NCI-H446 (cell line): ENCODE data around the gene NFE2L2.
A peak's percentile ranks its signal among the peaks of the same experiment; 100 is the strongest.
"Not testable (repeated sequence)": the region's sequence is repeated elsewhere in the genome, so short reads cannot be mapped to it uniquely, and the experiment has no call there.

Experiments used
- DNase-seq, 2 experiments: peaks; one replicate each; lab custom pipeline; 2025; lab: John Stamatoyannopoulos, UW

Gene NFE2L2

DNA sequence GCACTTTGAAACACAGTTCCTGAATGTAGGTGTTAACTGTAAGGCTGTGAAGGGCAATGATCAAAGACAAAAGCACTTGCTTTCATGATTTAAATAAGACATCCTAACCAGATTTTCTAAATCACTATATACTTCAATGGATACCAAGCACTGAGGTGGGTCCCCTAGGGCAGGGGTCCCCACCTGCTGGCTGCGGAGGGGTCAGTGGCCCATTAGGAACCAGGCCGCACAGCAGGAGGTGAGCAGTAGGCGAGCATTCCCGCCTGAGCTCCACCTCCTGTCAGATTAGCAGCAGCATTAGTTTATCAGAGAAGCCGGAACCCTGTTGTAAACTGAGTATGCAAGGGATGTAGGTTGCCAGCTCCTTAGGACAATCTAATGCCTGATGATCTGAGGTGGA, 7.1 kb downstream of the NFE2L2 start:
- DNase-seq, result no peak

DNA sequence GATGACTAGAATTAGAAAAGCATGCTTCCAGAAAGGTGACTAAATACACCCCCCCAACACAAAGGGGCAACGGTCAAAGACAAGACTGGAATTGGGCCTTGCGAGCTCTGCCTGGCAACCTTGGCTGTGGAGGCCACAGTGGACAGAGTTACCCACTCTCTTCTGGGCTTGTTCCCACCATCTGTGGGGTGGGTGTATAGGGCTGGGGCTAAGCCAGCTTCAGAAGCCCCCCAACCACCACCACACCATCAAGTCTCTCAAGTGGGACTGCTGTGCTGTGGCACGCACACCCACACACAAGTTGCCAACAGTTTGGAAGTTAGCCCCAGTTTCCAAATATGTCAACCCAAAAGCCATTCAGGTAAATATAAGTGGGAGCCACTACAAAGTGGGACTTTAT, 7.8 kb downstream of the NFE2L2 start:
- DNase-seq, result no peak

DNA sequence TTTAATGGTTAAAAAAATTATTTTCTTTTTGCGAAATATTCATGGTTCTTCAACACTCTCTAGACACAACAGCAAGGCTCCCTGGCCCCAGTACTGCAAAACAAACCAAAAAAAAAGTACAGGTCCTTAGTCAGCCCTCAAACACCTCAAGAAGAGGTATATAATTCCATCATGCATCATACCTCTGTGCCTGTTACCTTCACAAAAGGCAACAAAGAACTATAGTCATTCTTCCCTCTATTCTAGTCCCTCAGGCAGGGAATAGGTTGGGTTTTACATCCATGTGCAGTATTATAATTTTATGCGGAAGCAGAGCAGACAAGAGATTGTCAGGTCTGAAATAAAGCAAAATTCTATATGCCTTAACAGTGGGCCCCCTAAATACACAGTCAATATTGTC, 8.5 kb downstream of the NFE2L2 start:
- no peak for DNase-seq

- no peak for DNase-seq
Observed at GRCh38 chr2:177255227-177255601, 9.3 kb downstream of the NFE2L2 start.

DNA sequence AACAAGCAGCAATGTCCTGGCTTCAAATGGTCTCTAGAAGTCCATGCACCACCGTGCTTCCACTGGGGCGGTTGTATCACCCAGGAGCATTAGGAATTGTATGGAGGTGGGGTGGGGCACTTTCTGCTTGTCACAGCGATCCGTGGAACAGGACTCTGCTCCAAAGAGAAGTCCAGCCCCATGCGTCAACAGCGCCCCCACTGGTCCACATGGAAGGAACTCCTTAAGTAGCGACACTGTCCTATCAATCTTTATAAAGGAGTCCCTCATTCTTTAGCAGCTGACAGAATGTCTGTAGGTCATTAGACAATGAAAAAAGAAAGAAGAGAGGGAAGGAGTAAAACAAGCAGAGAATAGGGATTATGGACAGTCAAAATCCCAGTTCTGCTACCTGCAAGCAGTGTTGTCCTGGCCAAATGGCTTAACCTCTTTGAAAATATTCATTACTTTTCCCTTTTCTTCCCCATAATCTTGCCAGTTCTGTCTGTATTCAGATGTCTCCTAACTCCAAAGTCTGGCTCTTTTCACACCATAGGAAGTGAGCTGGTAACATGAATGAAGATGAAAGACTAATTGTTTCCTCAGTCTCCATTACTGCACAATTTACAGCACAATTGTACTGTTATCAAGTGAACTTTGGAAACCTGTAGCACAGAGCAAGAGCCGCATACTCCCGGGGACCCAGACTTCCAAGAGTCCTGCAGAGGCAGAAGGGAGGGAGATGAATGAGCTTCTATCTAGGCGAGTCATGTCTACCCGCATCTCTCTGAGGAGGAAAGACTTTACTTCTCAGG, 9.9 kb downstream of the NFE2L2 start:
- DNase-seq, result no peak

DNA sequence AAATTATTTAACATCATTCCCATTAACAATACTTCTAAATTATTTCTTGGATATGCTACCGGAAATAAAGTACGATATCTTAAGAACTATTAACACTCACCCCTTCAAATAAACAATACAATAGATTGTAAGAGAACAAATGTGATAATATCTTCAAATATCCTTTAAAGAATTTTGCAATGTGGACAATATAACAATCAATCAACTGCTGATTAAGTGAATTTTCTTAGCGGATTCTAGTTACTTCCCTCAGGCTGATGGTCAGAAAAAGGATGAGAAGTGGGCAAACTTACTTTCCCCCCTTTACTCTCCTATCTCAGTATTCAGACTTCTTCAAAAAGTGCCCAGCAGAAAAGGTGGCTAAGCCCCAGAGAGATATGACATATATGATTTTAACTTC, 10.8 kb downstream of the NFE2L2 start:
- no peak for DNase-seq

DNA sequence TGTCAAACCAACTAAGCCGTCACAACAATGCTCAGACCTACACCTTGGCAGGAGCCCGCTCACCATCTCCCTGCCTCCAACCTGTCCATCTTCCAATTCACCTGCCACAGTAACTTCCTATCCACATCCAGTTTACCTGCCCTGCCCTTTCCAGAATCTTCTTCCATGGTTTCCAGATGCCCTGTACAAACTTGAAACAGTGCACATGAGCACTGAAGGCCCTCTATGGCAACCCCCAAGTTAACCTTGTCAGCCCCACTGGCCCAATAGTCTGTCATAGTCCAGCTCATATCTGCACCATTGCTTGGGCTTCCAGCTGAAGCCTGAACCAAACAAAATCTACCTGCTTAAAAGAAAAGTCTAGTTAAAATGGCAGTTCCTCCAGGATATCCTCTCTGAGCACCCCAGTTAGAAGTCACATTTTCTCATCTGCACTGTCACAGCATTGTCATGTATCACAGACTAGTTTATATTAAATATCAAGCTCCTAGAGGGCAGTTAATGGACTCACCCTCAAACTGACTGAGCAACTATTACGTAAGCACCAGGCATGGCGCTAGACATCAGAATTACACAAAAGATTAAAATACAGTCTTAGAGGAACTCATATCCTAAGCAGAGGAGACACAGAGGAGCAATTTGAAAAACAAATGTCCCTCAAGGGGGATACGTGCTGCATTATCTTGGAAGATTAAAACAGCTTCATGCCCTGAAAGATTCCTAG, 11.6 kb downstream of the NFE2L2 start:
- no peak for DNase-seq

- DNase-seq, result no peak
Observed at GRCh38 chr2:177251165-177251542, 13.4 kb downstream of the NFE2L2 start.

DNA sequence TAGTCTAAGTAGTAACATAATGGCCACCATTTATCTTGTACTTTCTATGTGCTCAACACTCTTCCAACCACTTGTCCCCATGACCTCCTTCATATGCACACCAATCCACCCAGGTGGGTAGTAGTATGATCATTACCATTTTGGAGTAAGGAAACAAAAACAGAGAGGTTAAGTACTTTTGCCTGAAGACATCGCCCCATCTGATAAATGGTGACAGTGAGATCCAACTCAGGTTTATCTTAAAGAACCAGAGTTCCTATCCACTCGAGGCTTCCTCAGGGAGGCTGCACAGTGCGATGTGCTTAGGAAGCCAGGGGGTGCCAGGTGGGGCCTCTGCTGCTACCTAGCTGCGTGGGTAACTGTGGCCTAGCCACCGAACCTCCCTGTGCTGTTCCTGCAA, 14.1 kb downstream of the NFE2L2 start:
- DNase-seq, result no peak

DNA sequence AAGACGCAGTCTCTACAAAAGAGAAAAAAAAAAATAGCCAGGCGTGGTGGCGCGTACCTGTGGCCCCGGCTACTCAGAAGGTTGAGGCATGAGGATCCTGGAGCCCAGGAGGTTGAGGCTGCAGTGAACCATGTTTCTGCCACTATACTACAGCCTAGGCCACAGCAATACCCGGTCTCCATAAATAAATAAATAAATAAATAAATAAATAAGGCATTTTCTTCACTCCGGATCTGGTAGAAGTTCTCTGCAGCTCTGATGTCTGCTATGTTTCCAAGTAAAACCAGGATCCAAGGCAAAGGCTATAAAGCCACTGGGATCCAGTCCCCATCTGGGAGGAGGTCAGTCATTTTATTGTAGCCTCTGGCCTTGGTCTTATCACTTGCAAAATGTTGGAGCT, 15.5 kb downstream of the NFE2L2 start:
- no peak for DNase-seq

GRCh38 chr2:177247693-177248262, 16.7 kb downstream of the NFE2L2 start:
- no peak for DNase-seq

GRCh38 chr2:177246523-177247030, 17.9 kb downstream of the NFE2L2 start:
- not testable (repeated sequence) for DNase-seq

- DNase-seq, result no peak
Observed at GRCh38 chr2:177246000-177246399, 18.5 kb downstream of the NFE2L2 start.

GRCh38 chr2:177245010-177245422, 19.5 kb downstream of the NFE2L2 start:
- DNase-seq, result no peak

- DNase-seq, result no peak
Observed at GRCh38 chr2:177244244-177244771, 20.2 kb downstream of the NFE2L2 start.

DNA sequence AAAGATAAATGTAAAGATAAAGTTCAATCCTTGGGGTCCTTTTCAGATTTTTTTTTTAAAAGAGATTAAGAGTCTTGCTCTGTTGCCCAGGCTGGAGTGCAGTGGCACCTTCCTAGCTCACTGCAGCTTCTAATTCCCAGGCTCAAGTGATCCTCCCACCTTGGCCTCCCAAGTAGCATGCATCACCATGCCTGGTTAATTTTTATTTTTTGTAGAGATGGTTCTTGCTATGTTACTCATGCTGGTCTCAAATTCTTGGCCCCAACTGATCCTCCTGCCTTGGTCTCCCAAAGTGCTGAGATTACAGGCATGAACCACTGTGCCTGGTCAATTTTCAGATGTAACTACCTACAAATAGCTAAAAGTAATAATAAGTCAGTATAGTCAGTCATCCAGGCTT, 21.1 kb downstream of the NFE2L2 start:
- DNase-seq, result no peak

DNA sequence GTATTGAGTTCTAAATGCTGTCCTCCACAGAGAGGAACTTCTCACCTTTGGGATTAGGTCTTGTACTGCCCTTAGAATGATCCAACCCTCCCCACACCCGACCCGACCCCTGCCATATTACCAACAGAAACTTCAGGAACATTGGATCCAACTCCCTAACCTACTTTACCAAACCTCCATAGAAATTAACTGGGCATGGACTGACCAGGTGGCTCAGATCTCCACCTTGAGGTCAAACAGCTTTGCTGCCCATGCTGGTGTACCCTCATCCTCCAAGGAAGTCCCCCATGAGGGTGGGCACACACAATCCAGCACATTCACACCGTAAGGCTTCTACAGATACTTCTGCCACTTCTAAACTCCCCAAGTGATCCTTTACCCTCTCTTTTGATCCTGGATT, 21.5 kb downstream of the NFE2L2 start:
- no peak for DNase-seq

DNA sequence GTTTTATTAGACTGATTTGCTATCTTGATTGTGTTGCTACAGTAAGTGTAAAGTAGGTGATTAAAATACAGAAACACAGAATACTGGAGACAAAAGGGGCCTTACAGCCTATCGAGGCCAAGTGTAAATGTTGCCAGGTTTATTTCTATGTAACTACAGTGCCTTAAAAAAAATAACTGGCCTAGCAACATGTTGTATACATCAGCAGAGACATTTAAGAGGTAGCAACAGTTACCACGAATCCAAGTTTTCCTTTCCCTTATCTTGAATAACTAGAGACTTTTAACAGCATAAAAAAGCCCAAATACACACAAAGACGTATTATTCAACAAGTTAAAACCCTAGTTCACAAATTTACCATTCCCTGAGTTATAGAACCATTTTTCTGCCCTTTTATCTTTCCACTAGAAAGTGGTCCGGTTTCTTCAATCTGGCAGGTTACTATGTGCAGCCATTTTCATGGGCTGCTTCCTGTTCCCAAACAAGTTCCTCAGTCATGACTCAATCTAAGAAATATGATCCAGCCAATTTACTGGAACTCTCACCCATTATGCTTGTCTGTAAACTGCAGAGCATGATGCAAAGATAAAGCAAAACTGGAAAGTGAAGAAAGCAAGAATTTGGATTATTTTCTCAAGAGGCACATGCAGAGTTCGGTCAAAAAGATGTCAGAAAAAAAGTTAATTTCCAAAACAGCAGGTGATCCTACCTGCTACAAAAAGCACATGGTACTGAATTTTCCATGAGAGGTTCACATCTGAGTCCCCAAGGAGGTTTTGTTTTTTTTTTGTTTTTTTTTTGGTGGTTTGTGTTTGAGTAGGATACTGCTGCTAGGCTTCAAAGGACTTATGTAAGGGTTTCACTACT, 22.2 kb downstream of the NFE2L2 start:
- peak in 1 of 2 experiments; percentile 61 for DNase-seq

GRCh38 chr2:177241711-177242120, 22.8 kb downstream of the NFE2L2 start:
- no peak for DNase-seq

DNA sequence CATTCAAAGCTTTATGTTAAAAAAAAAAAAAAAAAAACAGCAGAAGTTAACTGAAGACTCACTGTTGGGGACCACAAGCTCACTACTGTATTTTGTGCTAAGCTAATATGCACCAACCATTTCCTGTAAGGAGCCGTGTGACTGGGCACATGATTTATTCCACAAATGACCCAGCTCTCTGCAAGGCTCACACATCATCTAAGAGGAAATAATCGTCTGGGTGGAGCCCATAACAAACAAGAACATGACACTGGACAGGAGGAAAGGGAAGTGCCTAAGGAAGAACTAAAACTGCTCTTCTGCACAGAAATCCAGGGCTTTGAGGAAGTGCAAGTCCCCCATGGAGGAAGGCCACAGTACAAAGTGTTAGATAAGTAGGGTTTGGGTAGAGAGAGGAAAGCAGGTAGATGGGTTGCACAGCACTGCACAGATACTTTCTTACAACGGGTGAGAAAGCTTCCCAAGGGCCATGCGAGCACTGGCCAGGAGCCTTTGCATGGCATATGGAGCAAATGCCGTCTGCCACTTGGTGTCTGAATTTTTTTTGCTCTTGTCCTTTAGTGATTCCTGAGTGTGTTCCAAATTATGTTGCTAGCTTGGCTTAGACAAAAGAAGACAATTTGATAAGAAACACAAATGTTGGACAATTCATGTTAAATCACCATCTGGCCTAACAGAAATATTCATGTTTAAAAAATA, 24.4 kb downstream of the NFE2L2 start:
- DNase-seq, result peak; percentile 21 to 67

GRCh38 chr2:177239053-177239452, 25.5 kb downstream of the NFE2L2 start:
- DNase-seq, result no peak
